HEK293 (cell line): ENCODE data around the gene NTN3.

Experiments used
- BCL11B ChIP-seq: fragments of 450-650 bp; formaldehyde crosslinking; IDR thresholded peaks from 2 replicates; pipeline ENCODE4 v1.5.1; 2016; ENCODE audit warnings: low read depth, missing biosample characterization, missing genetic modification characterization
- EGR2 ChIP-seq: fragments of 450-650 bp; formaldehyde crosslinking; IDR thresholded peaks from 2 replicates; pipeline ENCODE4 v1.5.1; 2016; ENCODE audit warnings: low read depth, missing biosample characterization, missing genetic modification characterization
- KLF1 ChIP-seq: fragments of 450-650 bp; formaldehyde crosslinking; IDR thresholded peaks from 2 replicates; pipeline ENCODE4 v1.5.1; 2016; ENCODE audit warnings: missing biosample characterization, missing genetic modification characterization
- KLF16 ChIP-seq: fragments of 450-650 bp; formaldehyde crosslinking; IDR thresholded peaks from 2 replicates; pipeline ENCODE4 v1.5.1; 2017; ENCODE audit warnings: missing biosample characterization, missing genetic modification characterization
- KLF17 ChIP-seq: fragments of 450-650 bp; formaldehyde crosslinking; IDR thresholded peaks from 2 replicates; pipeline ENCODE4 v1.5.1; 2016; ENCODE audit warnings: missing biosample characterization, missing genetic modification characterization
- KLF8 ChIP-seq: fragments of 450-650 bp; formaldehyde crosslinking; IDR thresholded peaks from 2 replicates; pipeline ENCODE4 v1.5.1; 2016; ENCODE audit warnings: missing biosample characterization, missing genetic modification characterization
- OSR2 ChIP-seq: fragments of 450-650 bp; formaldehyde crosslinking; IDR thresholded peaks from 2 replicates; pipeline ENCODE4 v1.5.1; 2016; ENCODE audit warnings: missing biosample characterization, missing genetic modification characterization
- PATZ1 ChIP-seq: fragments of 450-650 bp; formaldehyde crosslinking; IDR thresholded peaks from 2 replicates; pipeline ENCODE4 v1.5.1; 2016; ENCODE audit warnings: missing biosample characterization, missing genetic modification characterization
- PBX3 ChIP-seq: sonication (generic); formaldehyde crosslinking; IDR thresholded peaks from 2 replicates; pipeline ENCODE4 v1.8.1; 2022; ENCODE audit warnings: mild to moderate bottlenecking, moderate library complexity, missing genetic modification reagents
- PRDM10 ChIP-seq: fragments of 450-650 bp; formaldehyde crosslinking; IDR thresholded peaks from 2 replicates; pipeline ENCODE4 v1.5.1; 2016; ENCODE audit warnings: missing biosample characterization, missing genetic modification characterization
- SP2 ChIP-seq: fragments of 450-650 bp; formaldehyde crosslinking; IDR thresholded peaks from 2 replicates; pipeline ENCODE4 v1.5.1; 2016; ENCODE audit warnings: missing biosample characterization, missing genetic modification characterization
- WT1 ChIP-seq: fragments of 450-650 bp; formaldehyde crosslinking; IDR thresholded peaks from 2 replicates; pipeline ENCODE4 v1.5.1; 2016; ENCODE audit warnings: missing biosample characterization, missing genetic modification characterization
- ZBTB17 ChIP-seq: fragments of 450-650 bp; formaldehyde crosslinking; IDR thresholded peaks from 2 replicates; pipeline ENCODE4 v1.5.1; 2016; ENCODE audit warnings: missing biosample characterization, missing genetic modification characterization
- ZBTB7A ChIP-seq: fragments of 450-650 bp; formaldehyde crosslinking; IDR thresholded peaks from 2 replicates; pipeline ENCODE4 v1.5.1; 2016; ENCODE audit warnings: low read depth, missing biosample characterization, missing genetic modification characterization
- ZEB2 ChIP-seq: fragments of 450-650 bp; formaldehyde crosslinking; IDR thresholded peaks from 2 replicates; pipeline ENCODE4 v1.5.1; 2016; ENCODE audit warnings: missing biosample characterization, missing genetic modification characterization
- ZNF157 ChIP-seq: fragments of 450-650 bp; formaldehyde crosslinking; IDR thresholded peaks from 2 replicates; pipeline ENCODE4 v1.5.1; 2016; ENCODE audit warnings: missing biosample characterization, missing genetic modification characterization
- ZNF366 ChIP-seq: fragments of 450-650 bp; formaldehyde crosslinking; conservative IDR thresholded peaks from 2 replicates; pipeline ENCODE4 v1.5.1; 2016; ENCODE audit warnings: missing biosample characterization, missing genetic modification characterization
- ZNF391 ChIP-seq: fragments of 450-650 bp; formaldehyde crosslinking; IDR thresholded peaks from 2 replicates; pipeline ENCODE4 v1.5.1; 2016; ENCODE audit warnings: low read depth, missing biosample characterization, missing genetic modification characterization, borderline replicate concordance
- ZNF600 ChIP-seq: fragments of 450-650 bp; formaldehyde crosslinking; IDR thresholded peaks from 2 replicates; pipeline ENCODE4 v1.5.1; 2016; ENCODE audit warnings: missing biosample characterization, missing genetic modification characterization
- ZNF76 ChIP-seq: fragments of 450-650 bp; formaldehyde crosslinking; IDR thresholded peaks from 2 replicates; pipeline ENCODE4; 2016; ENCODE audit warnings: low read depth, missing biosample characterization, missing genetic modification characterization, borderline replicate concordance
- ZSCAN23 ChIP-seq: fragments of 450-650 bp; formaldehyde crosslinking; IDR thresholded peaks from 2 replicates; pipeline ENCODE4 v1.5.1; 2016; ENCODE audit warnings: missing biosample characterization, missing genetic modification characterization
- ZXDB ChIP-seq: fragments of 450-650 bp; formaldehyde crosslinking; IDR thresholded peaks from 2 replicates; pipeline ENCODE4 v1.5.1; 2016; ENCODE audit warnings: missing biosample characterization, missing genetic modification characterization
- TF ChIP-seq, protein P1 (sequence below): fragments of 450-650 bp; formaldehyde crosslinking; IDR thresholded peaks from 2 replicates; pipeline ENCODE4 v1.5.1; 2016; ENCODE audit warnings: missing biosample characterization, missing genetic modification characterization
- TF ChIP-seq, protein P2 (sequence below): fragments of 450-650 bp; formaldehyde crosslinking; IDR thresholded peaks from 2 replicates; pipeline ENCODE4 v1.5.1; 2016; ENCODE audit warnings: missing biosample characterization, missing genetic modification characterization
- TF ChIP-seq, protein P3 (sequence below): fragments of 450-650 bp; formaldehyde crosslinking; IDR thresholded peaks from 2 replicates; pipeline ENCODE4 v1.5.1; 2017; ENCODE audit warnings: missing biosample characterization, missing genetic modification characterization

NTN3 gene

GRCh38 chr16:2473446-2473926, 2.4 kb downstream of the NTN3 start (continued):
- peak; percentile 55; the same call in 1 of the 2 replicates for TF ChIP-seq PRDM10 (tag by site-specific recombination)
- TF ChIP-seq ZNF600 (tag by site-specific recombination) = peak; percentile 67
- TF ChIP-seq, protein P1, sequence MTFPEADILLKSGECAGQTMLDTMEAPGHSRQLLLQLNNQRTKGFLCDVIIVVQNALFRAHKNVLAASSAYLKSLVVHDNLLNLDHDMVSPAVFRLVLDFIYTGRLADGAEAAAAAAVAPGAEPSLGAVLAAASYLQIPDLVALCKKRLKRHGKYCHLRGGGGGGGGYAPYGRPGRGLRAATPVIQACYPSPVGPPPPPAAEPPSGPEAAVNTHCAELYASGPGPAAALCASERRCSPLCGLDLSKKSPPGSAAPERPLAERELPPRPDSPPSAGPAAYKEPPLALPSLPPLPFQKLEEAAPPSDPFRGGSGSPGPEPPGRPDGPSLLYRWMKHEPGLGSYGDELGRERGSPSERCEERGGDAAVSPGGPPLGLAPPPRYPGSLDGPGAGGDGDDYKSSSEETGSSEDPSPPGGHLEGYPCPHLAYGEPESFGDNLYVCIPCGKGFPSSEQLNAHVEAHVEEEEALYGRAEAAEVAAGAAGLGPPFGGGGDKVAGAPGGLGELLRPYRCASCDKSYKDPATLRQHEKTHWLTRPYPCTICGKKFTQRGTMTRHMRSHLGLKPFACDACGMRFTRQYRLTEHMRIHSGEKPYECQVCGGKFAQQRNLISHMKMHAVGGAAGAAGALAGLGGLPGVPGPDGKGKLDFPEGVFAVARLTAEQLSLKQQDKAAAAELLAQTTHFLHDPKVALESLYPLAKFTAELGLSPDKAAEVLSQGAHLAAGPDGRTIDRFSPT = peak; percentile 76
- peak; percentile 84 for TF ChIP-seq KLF8 (tag by site-specific recombination)
- TF ChIP-seq ZSCAN23 (tag by site-specific recombination) = no peak
- peak; percentile 59 for TF ChIP-seq OSR2
- TF ChIP-seq SP2 (tag by site-specific recombination) = peak; percentile 83
- peak; percentile 77 for TF ChIP-seq KLF1
- TF ChIP-seq, protein P2, sequence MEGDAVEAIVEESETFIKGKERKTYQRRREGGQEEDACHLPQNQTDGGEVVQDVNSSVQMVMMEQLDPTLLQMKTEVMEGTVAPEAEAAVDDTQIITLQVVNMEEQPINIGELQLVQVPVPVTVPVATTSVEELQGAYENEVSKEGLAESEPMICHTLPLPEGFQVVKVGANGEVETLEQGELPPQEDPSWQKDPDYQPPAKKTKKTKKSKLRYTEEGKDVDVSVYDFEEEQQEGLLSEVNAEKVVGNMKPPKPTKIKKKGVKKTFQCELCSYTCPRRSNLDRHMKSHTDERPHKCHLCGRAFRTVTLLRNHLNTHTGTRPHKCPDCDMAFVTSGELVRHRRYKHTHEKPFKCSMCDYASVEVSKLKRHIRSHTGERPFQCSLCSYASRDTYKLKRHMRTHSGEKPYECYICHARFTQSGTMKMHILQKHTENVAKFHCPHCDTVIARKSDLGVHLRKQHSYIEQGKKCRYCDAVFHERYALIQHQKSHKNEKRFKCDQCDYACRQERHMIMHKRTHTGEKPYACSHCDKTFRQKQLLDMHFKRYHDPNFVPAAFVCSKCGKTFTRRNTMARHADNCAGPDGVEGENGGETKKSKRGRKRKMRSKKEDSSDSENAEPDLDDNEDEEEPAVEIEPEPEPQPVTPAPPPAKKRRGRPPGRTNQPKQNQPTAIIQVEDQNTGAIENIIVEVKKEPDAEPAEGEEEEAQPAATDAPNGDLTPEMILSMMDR = 0 out of 2 replicates have a peak, but pooled peaks have one; percentile 9
- no peak for TF ChIP-seq ZBTB17 (tag by site-specific recombination)
- TF ChIP-seq, protein P3, sequence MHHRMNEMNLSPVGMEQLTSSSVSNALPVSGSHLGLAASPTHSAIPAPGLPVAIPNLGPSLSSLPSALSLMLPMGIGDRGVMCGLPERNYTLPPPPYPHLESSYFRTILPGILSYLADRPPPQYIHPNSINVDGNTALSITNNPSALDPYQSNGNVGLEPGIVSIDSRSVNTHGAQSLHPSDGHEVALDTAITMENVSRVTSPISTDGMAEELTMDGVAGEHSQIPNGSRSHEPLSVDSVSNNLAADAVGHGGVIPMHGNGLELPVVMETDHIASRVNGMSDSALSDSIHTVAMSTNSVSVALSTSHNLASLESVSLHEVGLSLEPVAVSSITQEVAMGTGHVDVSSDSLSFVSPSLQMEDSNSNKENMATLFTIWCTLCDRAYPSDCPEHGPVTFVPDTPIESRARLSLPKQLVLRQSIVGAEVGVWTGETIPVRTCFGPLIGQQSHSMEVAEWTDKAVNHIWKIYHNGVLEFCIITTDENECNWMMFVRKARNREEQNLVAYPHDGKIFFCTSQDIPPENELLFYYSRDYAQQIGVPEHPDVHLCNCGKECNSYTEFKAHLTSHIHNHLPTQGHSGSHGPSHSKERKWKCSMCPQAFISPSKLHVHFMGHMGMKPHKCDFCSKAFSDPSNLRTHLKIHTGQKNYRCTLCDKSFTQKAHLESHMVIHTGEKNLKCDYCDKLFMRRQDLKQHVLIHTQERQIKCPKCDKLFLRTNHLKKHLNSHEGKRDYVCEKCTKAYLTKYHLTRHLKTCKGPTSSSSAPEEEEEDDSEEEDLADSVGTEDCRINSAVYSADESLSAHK (tag by site-specific recombination) = 0 out of 2 replicates have a peak, but pooled peaks have one; percentile 27
- peak; percentile 86 for TF ChIP-seq BCL11B (tag by site-specific recombination)
- peak; percentile 59 for TF ChIP-seq ZXDB (tag by site-specific recombination)
- peak; percentile 64; the same call in 1 of the 2 replicates for TF ChIP-seq ZEB2 (tag by site-specific recombination)
- TF ChIP-seq ZNF76 (tag by site-specific recombination) = peak; percentile 87
- peak; percentile 70 for TF ChIP-seq ZNF366 (tag by site-specific recombination)
- TF ChIP-seq PATZ1 (tag by site-specific recombination) = peak; percentile 95
- TF ChIP-seq KLF16 (tag by site-specific recombination) = 0 out of 2 replicates have a peak, but pooled peaks have one; percentile 39
- peak; percentile 75 for TF ChIP-seq KLF17 (tag by site-specific recombination)
- 0 out of 2 replicates have a peak, but pooled peaks have one; percentile 62 for TF ChIP-seq ZBTB7A (tag by site-specific recombination)
- no peak for TF ChIP-seq ZNF157 (tag by site-specific recombination)
- TF ChIP-seq EGR2 (tag by site-specific recombination) = peak; percentile 84
- no peak for TF ChIP-seq ZNF391
- no peak for TF ChIP-seq PBX3
- peak; percentile 55 for TF ChIP-seq WT1 (tag by site-specific recombination)
